Gastrocnemius medialis (tissue), 4 donors: ENCODE results near the gene MAN2C1.

Experiments
- CTCF ChIP-seq, 5 experiments: fragments of 450-650 bp in 3 of 5; fragments of 200-600 bp in 2 of 5; sonication (generic) in 2 of 5; IDR thresholded peaks in 4 of 5; conservative IDR thresholded peaks in 1 of 5; 1 replicate in 4 of 5; 2 replicates in 1 of 5; pipeline ENCODE4 v1.5.1; 2016 to 2019; ENCODE audit warnings: antibody characterized with exemption in 5 of 5, mild to moderate bottlenecking in 3 of 5, moderate library complexity in 3 of 5
- POLR2A ChIP-seq, 2 donors: fragments of 450-650 bp; IDR thresholded peaks; one replicate each; pipeline ENCODE4 v1.6.1; 2017; ENCODE audit warnings: antibody characterized with exemption in 2 of 2, mild to moderate bottlenecking in 2 of 2, moderate library complexity in 2 of 2

- TF ChIP-seq POLR2A (IDR thresholded peaks at IDR 0.05) (no peak), CTCF (IDR thresholded peaks at IDR 0.05 in 4 of 5, conservative IDR thresholded peaks at IDR 0.05 in 1 of 5) (no peak)
Observed at GRCh38 chr15:75313116-75313845, 55.1 kb downstream of the MAN2C1 start.
